HG03439 (cell line): ENCODE data around the gene CYP2J2.
"Not testable (repeated sequence)": the region's sequence is repeated elsewhere in the genome, so short reads cannot be mapped to it uniquely, and the experiment has no call there.

ENCODE experiments used
- ATAC-seq: cut with Tn5 transposase; IDR thresholded peaks from one replicate; pipeline ENCODE4 v1.9.1; 2021; ENCODE audit warnings: mild to moderate bottlenecking, moderate library complexity; ENCODE audit not compliant: unreplicated experiment

Gene CYP2J2

DNA sequence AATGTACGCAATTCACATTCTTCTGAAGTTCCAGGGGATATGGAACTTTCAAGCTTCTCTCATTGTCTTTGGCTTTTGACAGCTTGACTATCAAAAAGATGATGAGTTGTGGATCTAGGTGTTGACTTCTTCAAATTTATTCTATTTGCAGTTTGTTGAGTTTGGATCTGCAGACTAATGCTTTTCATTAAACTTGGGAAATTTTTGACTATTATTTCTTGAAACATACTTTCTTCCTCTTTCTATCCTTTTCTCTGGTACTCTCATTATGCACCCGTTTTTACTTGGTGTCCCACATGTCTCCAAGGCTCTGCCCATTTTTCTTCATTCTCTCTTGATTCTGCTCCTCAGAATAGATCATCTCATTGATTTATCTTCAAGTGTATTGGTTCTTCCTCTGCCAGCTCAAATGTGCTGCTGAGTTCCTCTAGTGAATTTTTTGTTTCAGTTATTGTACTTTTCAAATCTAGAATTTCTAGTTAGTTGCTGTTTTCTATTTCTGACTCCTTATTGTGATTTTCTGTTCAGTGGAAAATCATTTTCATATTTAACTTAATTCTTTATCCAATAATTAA, 49.4 kb downstream of the CYP2J2 start:
- no peak for ATAC-seq

DNA sequence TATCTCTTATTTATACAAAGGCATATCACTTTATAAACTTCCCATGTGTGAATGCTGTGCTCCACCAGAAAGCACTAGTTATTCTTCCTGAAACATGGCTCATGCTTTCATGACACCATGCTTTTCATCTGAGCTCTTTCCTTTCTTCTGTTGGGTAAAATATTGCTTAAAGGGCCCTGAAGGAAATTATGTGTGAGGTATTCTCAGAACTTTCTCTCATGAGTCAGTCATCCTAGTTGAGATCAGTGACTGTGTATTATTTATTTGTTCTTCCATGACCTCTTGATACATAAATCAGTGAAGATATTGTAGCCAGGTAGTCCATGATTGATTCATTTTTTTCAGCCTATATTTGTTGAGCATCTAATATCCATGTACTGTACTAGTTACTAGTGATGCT, 54.8 kb downstream of the CYP2J2 start:
- no peak for ATAC-seq

DNA sequence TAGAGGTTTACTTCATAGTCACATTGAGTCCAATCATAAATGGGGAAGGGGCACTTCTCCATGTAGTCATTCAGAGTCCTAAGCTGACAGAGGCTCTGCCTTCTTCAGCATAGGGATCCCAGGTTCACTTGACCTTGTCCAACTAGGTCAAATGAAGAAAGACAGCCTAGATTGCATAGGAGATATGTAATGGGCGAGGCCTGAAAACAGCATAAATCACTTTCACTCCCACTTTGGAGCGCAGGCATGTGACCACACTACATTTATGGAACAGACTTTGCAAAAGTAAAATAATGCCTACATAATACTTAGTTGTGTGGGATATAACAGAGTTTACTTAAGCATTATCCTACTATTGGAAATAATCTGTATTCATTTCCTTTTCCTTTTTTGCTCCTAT, 60.1 kb downstream of the CYP2J2 start:
- ATAC-seq: no peak

DNA sequence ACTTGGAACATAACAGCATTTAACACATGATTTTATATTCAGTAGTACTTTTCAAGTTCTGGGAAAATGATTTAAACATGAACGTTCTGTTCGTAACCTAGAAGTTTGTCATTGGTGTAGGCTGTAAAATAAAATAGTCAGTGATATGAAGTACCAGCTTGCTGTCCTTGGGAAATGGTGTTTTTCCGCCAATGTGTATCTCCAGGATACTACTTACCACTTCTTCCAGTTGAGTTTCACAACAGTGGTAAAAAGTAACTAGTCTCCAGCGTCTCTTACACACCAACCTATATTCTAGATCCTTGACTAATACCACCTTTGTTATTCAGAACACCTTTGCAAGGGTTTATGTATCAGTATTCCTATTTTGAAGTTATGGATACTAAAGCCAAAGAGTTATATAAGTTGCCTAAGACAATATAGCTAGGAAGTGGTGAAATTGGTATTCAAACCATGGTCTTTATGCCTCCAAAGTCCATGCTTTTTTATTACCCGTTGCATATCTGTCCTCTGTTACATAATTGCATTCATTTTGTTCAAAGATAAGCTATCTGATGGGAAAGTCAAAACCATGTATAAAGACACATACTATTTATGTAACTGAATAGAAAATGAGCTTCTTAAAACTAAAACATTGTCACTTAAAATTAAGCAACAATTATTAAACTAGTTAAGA, 68.8 kb downstream of the CYP2J2 start:
- no peak for ATAC-seq

DNA sequence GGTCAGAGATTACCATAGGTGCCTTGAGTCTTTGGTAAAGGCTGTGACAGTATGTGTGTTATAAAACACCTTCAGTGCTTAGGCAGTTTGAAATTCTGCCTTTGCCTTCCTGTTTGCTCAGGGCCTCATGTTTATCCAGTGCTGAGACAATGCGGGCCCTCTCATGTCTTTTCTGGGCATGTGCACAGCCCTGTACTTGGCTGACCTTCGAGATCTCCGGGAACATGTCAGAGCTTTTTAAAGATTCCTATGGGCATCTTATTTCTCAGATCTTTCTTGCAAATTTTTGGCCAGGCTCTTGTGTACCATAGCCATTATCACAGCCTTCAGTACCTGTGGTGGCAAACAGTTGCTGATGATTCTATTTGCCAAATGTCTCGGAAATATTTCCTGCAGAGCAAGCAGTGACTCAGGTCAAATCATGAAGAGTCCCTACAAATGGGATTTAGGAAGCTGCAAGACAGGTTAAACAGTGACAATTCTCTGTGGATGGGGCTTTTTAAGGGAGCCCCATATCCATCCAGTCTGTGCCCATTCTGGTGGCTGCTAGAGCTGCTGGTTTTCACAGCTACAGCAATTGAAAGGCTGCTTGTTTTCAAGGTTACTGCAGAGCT, 69.7 kb downstream of the CYP2J2 start:
- ATAC-seq: no peak

- not testable (repeated sequence) for ATAC-seq
These were observed 71.3 kb downstream of the CYP2J2 start for GRCh38 chr1:59855297-59855696.

GRCh38 chr1:59852117-59852516, 74.5 kb downstream of the CYP2J2 start:
- ATAC-seq: no peak

- ATAC-seq: no peak
These were observed 79.7 kb downstream of the CYP2J2 start for GRCh38 chr1:59846895-59847282.

DNA sequence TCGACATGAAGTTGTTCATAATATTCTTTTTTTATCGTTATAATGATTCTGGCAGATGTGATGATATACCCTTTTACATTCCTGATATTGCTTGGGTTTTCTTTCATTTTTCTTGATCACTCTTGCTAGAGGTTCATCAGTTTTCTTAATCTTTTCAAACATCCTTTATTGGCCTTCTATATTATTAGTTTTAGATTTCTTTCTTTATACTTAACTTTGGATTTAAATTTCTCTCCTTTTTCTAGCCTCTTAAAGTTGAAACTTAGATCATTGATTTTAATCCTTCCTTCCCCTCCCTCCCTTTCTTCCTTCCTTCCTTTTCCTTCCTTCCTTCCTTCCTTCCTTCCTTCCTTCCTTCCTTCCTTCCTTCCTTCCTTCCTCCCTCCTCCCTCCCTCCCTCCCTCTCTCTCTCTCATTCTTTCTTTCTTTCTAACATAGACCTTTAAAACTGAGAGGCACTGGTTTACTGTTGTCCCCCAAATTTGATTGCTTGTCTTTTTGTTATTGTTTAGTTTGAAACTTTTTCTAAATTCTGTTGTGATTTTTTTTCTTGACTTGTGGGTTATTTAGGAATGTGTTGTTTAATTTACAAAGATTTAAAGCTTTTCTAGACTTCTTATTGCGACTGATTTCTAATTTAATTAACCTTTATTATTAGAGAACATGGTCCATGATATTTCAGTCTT, 80.2 kb downstream of the CYP2J2 start:
- ATAC-seq: no peak

GRCh38 chr1:59845091-59845490, 81.5 kb downstream of the CYP2J2 start:
- ATAC-seq: no peak
